ENCODE data around the gene CD36. TPM values are rescaled to one million over a fixed set of nuclear protein-coding genes. Genes with fewer than 3 reads are reported as not detected.
A peak's percentile ranks its signal among the peaks of the same experiment; 100 is the strongest.

The CD36 gene
- total RNA-seq, 1 donor from 2014 or later, result not detected

GRCh38 chr7:80654887-80655340 is 16.5 kb downstream of the CD36 start:
- no peak for TF ChIP-seq CTCF (conservative IDR thresholded peaks at IDR 0.05; ENCODE audit: low read depth, low read length)
- H3K4me3 ChIP-seq (ENCODE audit: low read depth, low read length), result no peak overlapping the region
- no peak for DNase-seq (ENCODE audit: low read depth)

GRCh38 chr7:80656029-80656428 is 17.6 kb downstream of the CD36 start:
- DNase-seq (ENCODE audit: low read depth), result no peak
- no peak overlapping the region for H3K4me3 ChIP-seq (ENCODE audit: low read depth, low read length)
- TF ChIP-seq CTCF (conservative IDR thresholded peaks at IDR 0.05; ENCODE audit: low read depth, low read length), result no peak

- no peak overlapping the region for H3K4me3 ChIP-seq (ENCODE audit: low read depth, low read length)
- no peak for DNase-seq (ENCODE audit: low read depth)
- peak; percentile 59 for TF ChIP-seq CTCF (conservative IDR thresholded peaks at IDR 0.05; ENCODE audit: low read depth, low read length)
Measured at GRCh38 chr7:80659120-80660055, 20.9 kb downstream of the CD36 start.

- DNase-seq (ENCODE audit: low read depth), result no peak
- TF ChIP-seq CTCF (conservative IDR thresholded peaks at IDR 0.05; ENCODE audit: low read depth, low read length), result no peak
- no peak overlapping the region for H3K4me3 ChIP-seq (ENCODE audit: low read depth, low read length)
Measured at GRCh38 chr7:80660939-80661338, 22.5 kb downstream of the CD36 start.

GRCh38 chr7:80661729-80662128 is 23.3 kb downstream of the CD36 start:
- no peak for DNase-seq (ENCODE audit: low read depth)
- TF ChIP-seq CTCF (conservative IDR thresholded peaks at IDR 0.05; ENCODE audit: low read depth, low read length), result peak; percentile 53

GRCh38 chr7:80662252-80662651 is 23.8 kb downstream of the CD36 start:
- no peak overlapping the region for H3K4me3 ChIP-seq (ENCODE audit: low read depth, low read length)
- no peak for TF ChIP-seq CTCF (conservative IDR thresholded peaks at IDR 0.05; ENCODE audit: low read depth, low read length)
- DNase-seq (ENCODE audit: low read depth), result no peak

More at GRCh38 chr7:80661729-80662128, 23.3 kb downstream of the CD36 start:
- H3K4me3 ChIP-seq (ENCODE audit: low read depth, low read length), result no peak overlapping the region

All from epithelial cell of proximal tubule (primary cell).